Keratinocyte (primary cell): ENCODE data around the gene IRAK3. TPM values are rescaled to one million over a fixed set of nuclear protein-coding genes. Genes with fewer than 3 reads are reported as not detected.

Experiments
- DNase-seq: peaks from one replicate; pipeline ENCODE4 v3.0.0-alpha.2; 2011; ENCODE audit warnings: low read depth, missing footprints, low spot score
- FAIRE-seq: peaks from 2 replicates; lab custom pipeline; 2011; peaks lifted over from hg19 to GRCh38; lab: Jason Lieb, UNC
- H2AFZ ChIP-seq: 2 replicates; pipeline ENCODE4 v1.6.0; 2012; ENCODE audit warnings: low read length, control low read depth, inconsistent platforms; ENCODE audit not compliant: control insufficient read depth
- H3K27ac ChIP-seq: 2 replicates; pipeline ENCODE4 v1.5.1; 2011; ENCODE audit warnings: low read length; ENCODE audit not compliant: control insufficient read depth, insufficient read depth
- H3K27me3 ChIP-seq: 3 replicates; pipeline ENCODE4 v1.6.0; 2011; ENCODE audit warnings: low read length; ENCODE audit not compliant: control insufficient read depth, insufficient read depth; ENCODE audit errors: extremely low read depth
- H3K36me3 ChIP-seq, 2 experiments: 2 replicates in 1 of 2; 3 replicates in 1 of 2; pipeline ENCODE4 v1.5.1; 2011; ENCODE audit warnings: low read length in 2 of 2, mild to moderate bottlenecking in 1 of 2; ENCODE audit not compliant: control insufficient read depth in 2 of 2, insufficient read depth in 2 of 2; ENCODE audit errors: extremely low read depth in 1 of 2
- H3K4me1 ChIP-seq: 3 replicates; pipeline ENCODE4 v1.5.1; 2011; ENCODE audit warnings: low read length; ENCODE audit not compliant: control insufficient read depth, insufficient read depth; ENCODE audit errors: extremely low read depth
- H3K4me2 ChIP-seq: 3 replicates; pipeline ENCODE4 v1.6.0; 2011; ENCODE audit warnings: low read depth, low read length; ENCODE audit not compliant: control insufficient read depth, insufficient read depth; ENCODE audit errors: extremely low read depth
- H3K4me3 ChIP-seq, 3 experiments: fragments of 200-600 bp in 1 of 3; sonication (generic) in 1 of 3; 2 replicates in 2 of 3; 3 replicates in 1 of 3; pipeline ENCODE4 v1.5.1; 2011 to 2016; ENCODE audit warnings: low read length in 3 of 3, mild to moderate bottlenecking in 3 of 3, control low read depth in 2 of 3, inconsistent platforms in 1 of 3, low read depth in 1 of 3, mixed read lengths in 1 of 3, mixed run types in 1 of 3, moderate library complexity in 1 of 3; ENCODE audit not compliant: control insufficient read depth in 2 of 3, insufficient read depth in 2 of 3; ENCODE audit errors: extremely low read depth in 1 of 3
- H3K79me2 ChIP-seq: 2 replicates; pipeline ENCODE4 v1.6.0; 2012; ENCODE audit warnings: low read length; ENCODE audit not compliant: control insufficient read depth, insufficient read depth
- H3K9ac ChIP-seq: 3 replicates; pipeline ENCODE4 v1.6.0; 2011; ENCODE audit warnings: low read length; ENCODE audit not compliant: control insufficient read depth, insufficient read depth; ENCODE audit errors: extremely low read depth
- H3K9me1 ChIP-seq: 3 replicates; pipeline ENCODE4 v1.6.0; 2011; ENCODE audit warnings: low read length; ENCODE audit not compliant: control insufficient read depth, insufficient read depth; ENCODE audit errors: extremely low read depth
- H3K9me3 ChIP-seq: 2 replicates; pipeline ENCODE4 v1.5.1; 2012; ENCODE audit warnings: low read depth, low read length; ENCODE audit not compliant: control insufficient read depth
- H4K20me1 ChIP-seq: 3 replicates; pipeline ENCODE4 v1.6.0; 2011; ENCODE audit warnings: low read length; ENCODE audit not compliant: control insufficient read depth, insufficient read depth; ENCODE audit errors: extremely low read depth
- EZH2 ChIP-seq: IDR thresholded peaks from one replicate; pipeline ENCODE4 v1.6.1; 2012; ENCODE audit warnings: inconsistent platforms, mild to moderate bottlenecking, low read length, moderate library complexity
- dilution Hi-C: fragments of 300-500 bp; cut with MboI; formaldehyde crosslinking; loops from one replicate; pipeline ENCODE4 v1.7.0; 2020; ENCODE audit warnings: low sequenced_read_pairs; ENCODE audit not compliant: extremely low pct_ligation_motif_present
- polyA plus RNA-seq, 5 experiments: library from polyadenylated mRNA; depleted of rRNA in 3 of 5; stranded (reverse) in 3 of 5; stranded (forward) in 1 of 5; unstranded in 1 of 5; fragments of >200 nt; gene quantifications; 1 replicate in 1 of 5; 2 replicates in 3 of 5; 3 replicates in 1 of 5; pipeline versions ENCODE4 v1.2.1 to v1.2.3, GENCODE V29; 2011 to 2012; ENCODE audit warnings: missing spikeins in 2 of 5, low read depth in 1 of 5, low replicate concordance in 1 of 5
- TF ChIP-seq, protein P1 (sequence below), 3 experiments: IDR thresholded peaks in 1 of 3; conservative IDR thresholded peaks in 1 of 3; optimal IDR thresholded peaks in 1 of 3; 2 replicates in 2 of 3; 3 replicates in 1 of 3; pipeline versions ENCODE3 to v1.5.1; 2011; ENCODE audit warnings: low read length in 3 of 3, mild to moderate bottlenecking in 3 of 3, moderate library complexity in 2 of 3, control low read depth in 1 of 3, inconsistent platforms in 1 of 3; ENCODE audit not compliant: insufficient read depth in 2 of 3; ENCODE audit errors: extremely low read depth in 1 of 3

IRAK3 gene
- polyA plus RNA-seq, 1 donor (not counting 4 experiments of a cell fraction or from before 2014, with no cell fraction given), result 0.07 TPM

DNA sequence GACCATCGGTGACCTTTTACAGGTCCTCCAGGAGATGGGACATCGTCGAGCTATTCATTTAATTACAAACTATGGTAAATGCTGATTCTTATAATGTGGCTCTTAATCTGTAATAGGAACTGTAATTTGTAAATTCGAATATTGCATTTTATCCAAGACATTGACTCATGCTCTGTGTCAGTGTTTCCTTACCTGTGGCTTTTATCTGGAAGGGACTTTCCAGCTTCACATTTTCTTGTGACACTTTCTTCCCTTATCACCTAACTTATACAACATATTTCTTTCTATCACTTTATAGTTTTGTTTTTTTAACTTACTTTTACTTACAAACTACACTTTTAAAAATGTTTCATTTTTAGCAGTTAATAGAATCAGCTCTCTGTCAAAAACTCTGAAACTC lies 14.8 kb downstream of the IRAK3 start:
- Histone ChIP-seq H3K9me1 (no peaks in the 10 kb centered on the region), H3K27me3 (no peaks in the 10 kb centered on the region), H3K9ac (no peak overlapping the region), H3K79me2 (no peaks in the 10 kb centered on the region), H3K4me3 (no peak overlapping the region), H3K4me2 (no peak overlapping the region), H3K4me1 (no peaks in the 10 kb centered on the region), H2AFZ (no peak overlapping the region), H3K9me3 (no peaks in the 10 kb centered on the region), H3K27ac (no peak overlapping the region), H4K20me1 (no peaks in the 10 kb centered on the region), H3K36me3 (no peaks in the 10 kb centered on the region)
- no peak for DNase-seq
- TF ChIP-seq EZH2, result no peak
- TF ChIP-seq, protein P1, sequence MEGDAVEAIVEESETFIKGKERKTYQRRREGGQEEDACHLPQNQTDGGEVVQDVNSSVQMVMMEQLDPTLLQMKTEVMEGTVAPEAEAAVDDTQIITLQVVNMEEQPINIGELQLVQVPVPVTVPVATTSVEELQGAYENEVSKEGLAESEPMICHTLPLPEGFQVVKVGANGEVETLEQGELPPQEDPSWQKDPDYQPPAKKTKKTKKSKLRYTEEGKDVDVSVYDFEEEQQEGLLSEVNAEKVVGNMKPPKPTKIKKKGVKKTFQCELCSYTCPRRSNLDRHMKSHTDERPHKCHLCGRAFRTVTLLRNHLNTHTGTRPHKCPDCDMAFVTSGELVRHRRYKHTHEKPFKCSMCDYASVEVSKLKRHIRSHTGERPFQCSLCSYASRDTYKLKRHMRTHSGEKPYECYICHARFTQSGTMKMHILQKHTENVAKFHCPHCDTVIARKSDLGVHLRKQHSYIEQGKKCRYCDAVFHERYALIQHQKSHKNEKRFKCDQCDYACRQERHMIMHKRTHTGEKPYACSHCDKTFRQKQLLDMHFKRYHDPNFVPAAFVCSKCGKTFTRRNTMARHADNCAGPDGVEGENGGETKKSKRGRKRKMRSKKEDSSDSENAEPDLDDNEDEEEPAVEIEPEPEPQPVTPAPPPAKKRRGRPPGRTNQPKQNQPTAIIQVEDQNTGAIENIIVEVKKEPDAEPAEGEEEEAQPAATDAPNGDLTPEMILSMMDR (optimal IDR thresholded peaks at IDR 0.05 in 1 of 3, IDR thresholded peaks at IDR 0.05 in 1 of 3, conservative IDR thresholded peaks at IDR 0.05 in 1 of 3; ENCODE audit: extremely low read depth in 1 of 3, insufficient read depth in 2 of 3, low read length in 3 of 3), result no peak
- no peak for FAIRE-seq
- dilution Hi-C loops, result no loop called here

DNA sequence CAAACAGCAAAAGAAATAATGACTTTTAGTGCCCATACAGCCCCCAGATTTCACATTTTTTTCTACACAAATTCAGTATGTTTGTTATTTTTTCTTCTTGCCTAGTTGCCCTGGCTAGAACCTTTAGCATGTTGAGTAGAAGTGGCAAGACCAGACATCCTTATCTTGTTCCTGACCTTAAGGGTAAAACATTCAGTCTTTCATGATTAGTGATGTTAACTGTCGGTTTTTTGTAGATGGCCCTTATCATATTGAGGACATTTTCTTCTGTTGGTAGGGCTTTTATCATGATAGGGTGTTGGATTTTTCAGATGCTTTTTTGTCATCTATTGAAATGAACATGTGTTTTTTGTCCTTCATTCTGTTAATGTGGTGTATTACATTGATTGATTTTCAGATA lies 17.1 kb downstream of the IRAK3 start:
- H3K4me1 ChIP-seq, result no peaks in the 10 kb centered on the region
- H3K9ac ChIP-seq, result no peak overlapping the region
- H4K20me1 ChIP-seq, result no peaks in the 10 kb centered on the region
- H3K4me3 ChIP-seq, result no peak overlapping the region
- TF ChIP-seq, protein P1 (optimal IDR thresholded peaks at IDR 0.05 in 1 of 3, IDR thresholded peaks at IDR 0.05 in 1 of 3, conservative IDR thresholded peaks at IDR 0.05 in 1 of 3; ENCODE audit: extremely low read depth in 1 of 3, insufficient read depth in 2 of 3, low read length in 3 of 3), result no peak
- no peak for TF ChIP-seq EZH2
- no peak overlapping the region for H3K4me2 ChIP-seq
- FAIRE-seq, result no peak
- H3K9me1 ChIP-seq, result no peaks in the 10 kb centered on the region
- H3K36me3 ChIP-seq, result no peaks in the 10 kb centered on the region
- no peak overlapping the region for H2AFZ ChIP-seq
- no peaks in the 10 kb centered on the region for H3K9me3 ChIP-seq
- H3K79me2 ChIP-seq, result no peaks in the 10 kb centered on the region
- H3K27me3 ChIP-seq, result no peaks in the 10 kb centered on the region
- DNase-seq, result no peak
- H3K27ac ChIP-seq, result no peak overlapping the region
- dilution Hi-C loops, result no loop called here
